Adrenal gland (tissue), 12 donors: ENCODE data around the gene KCNN2. TPM values are rescaled to one million over a fixed set of nuclear protein-coding genes. Genes with fewer than 3 reads are reported as not detected.

ENCODE experiments used
- DNase-seq, 7 donors: peaks; one replicate each; pipeline ENCODE4 v3.0.0-alpha.2; 2019 to 2020
- H3K27ac ChIP-seq, 5 donors: fragments of 200-600 bp; sonication (generic) in 4 of 5; 1 replicate in 3 of 5; 2 replicates in 2 of 5; pipeline versions ENCODE4 v1.5.1 to v1.8.0; 2016 to 2020; ENCODE audit warnings: mild to moderate bottlenecking in 1 of 5
- H3K27me3 ChIP-seq: fragments of 200-600 bp; 2 replicates; pipeline ENCODE4 v1.8.0; 2021
- H3K36me3 ChIP-seq, 2 donors: fragments of 200-600 bp; replicated peaks in 1 of 2; 1 replicate in 1 of 2; 2 replicates in 1 of 2; pipeline versions ENCODE4 v1.5.1 to v1.8.0; 2018 to 2022
- H3K4me1 ChIP-seq, 2 donors: fragments of 200-600 bp; replicated peaks in 1 of 2; 1 replicate in 1 of 2; 2 replicates in 1 of 2; pipeline versions ENCODE4 v1.5.1 to v1.8.0; 2018 to 2021
- H3K4me3 ChIP-seq, 4 donors: fragments of 200-600 bp; sonication (generic) in 3 of 4; one replicate each; pipeline ENCODE4 v1.5.1; 2016 to 2018
- H3K9me3 ChIP-seq, 3 donors: fragments of 200-600 bp; sonication (generic) in 1 of 3; replicated peaks in 1 of 3; 1 replicate in 2 of 3; 2 replicates in 1 of 3; pipeline versions ENCODE4 v1.5.1 to v1.8.0; 2016 to 2021
- POLR2A ChIP-seq, 2 donors: fragments of 450-650 bp; IDR thresholded peaks; one replicate each; pipeline ENCODE4 v1.6.1; 2017; ENCODE audit warnings: antibody characterized with exemption in 2 of 2, mild to moderate bottlenecking in 2 of 2, moderate library complexity in 1 of 2
- WGBS, 4 donors: extraction: QIAGEN DNeasy Blood & Tissue Kit in 2 of 4; methylation state at CpG; one replicate each; pipeline versions ENCODE4 v1.1.5 to v1.1.7; 2013 to 2017; 5-methylcytosine and 5-hydroxymethylcytosine counted together
- intact Hi-C, 2 donors: fragments of 100-400 bp; cut with DNase I; formaldehyde crosslinking; loops; one replicate each; pipeline versions ENCODE4 v1.14.1 to v1.15.0; 2022 to 2023
- polyA plus RNA-seq, 3 donors: library from polyadenylated mRNA; stranded (reverse); fragments of 200-250 nt in 2 of 3; fragments of 350-450 nt in 1 of 3; fragmentation: Illumina TruSeq in 1 of 3; extraction: RNeasy Lipid Tissue Mini Kit (QIAGEN cat#74804) in 1 of 3; gene quantifications; one replicate each; pipeline ENCODE4 v1.2.3, GENCODE V29; 2013 to 2014
- total RNA-seq, 9 donors: library from RNA; depleted of rRNA in 4 of 9; stranded (reverse); fragments of >200 nt in 4 of 9; fragments of 120-200 nt in 1 of 9; fragmentation: NEBNext Ultra II Directional in 1 of 9; extraction: Animal tissue kit (Norgen Biotek cat#: 25700) in 1 of 9; gene quantifications; one replicate each; pipeline versions ENCODE4 v1.1.0 to v1.2.4, GENCODE V29; 2013 to 2023
- TF ChIP-seq, protein P1 (sequence below), 6 experiments: fragments of 450-650 bp in 4 of 6; fragments of 200-600 bp in 2 of 6; sonication (generic) in 1 of 6; IDR thresholded peaks; 1 replicate in 5 of 6; 2 replicates in 1 of 6; pipeline versions ENCODE4 v1.5.1 to v1.8.0; 2016 to 2021; ENCODE audit warnings: antibody characterized with exemption in 6 of 6, mild to moderate bottlenecking in 2 of 6, moderate library complexity in 1 of 6
- donor health status: healthy with polysubstance abuse.
- donor health status: Bipolar disorder and iron deficiency.
- donor health status: DM: yes; HTN: yes; CAD: no.
- donor health status: DM: no; HTN: no; CAD: no.
- donor health status: DM: no; HTN: no; CAD: no.
- donor health status: DM: yes; HTN: yes; CAD: no.

Gene KCNN2
- total and polyA plus RNA-seq, 12 donors: 18.5 to 184 (median 44.7) TPM

DNA sequence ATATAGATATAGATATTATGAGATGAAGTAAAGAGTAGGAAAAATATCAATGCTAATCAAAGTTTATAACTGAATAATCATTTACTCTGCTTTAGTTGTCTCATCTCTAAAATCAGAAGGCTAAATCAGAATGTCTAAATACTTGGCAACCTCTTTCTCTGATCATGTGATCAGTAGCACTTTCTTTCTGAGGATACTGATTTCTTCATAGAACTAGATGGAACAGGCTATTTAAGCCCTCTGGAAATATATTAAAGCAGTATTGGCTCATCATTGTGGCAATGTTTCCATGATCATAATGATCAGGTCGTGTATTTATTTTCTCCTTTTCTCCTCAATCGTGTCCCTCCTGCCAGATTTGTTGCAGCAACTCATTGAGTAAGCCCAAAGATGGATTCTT is 109.7 kb downstream of the KCNN2 start:
- Histone ChIP-seq H3K4me1 (peaks cover 12 to 15% of the 10 kb centered on the region in 2 donors), H3K9me3 (no peaks in the 10 kb centered on the region), H3K27me3 (no peaks in the 10 kb centered on the region), H3K36me3 (no peaks in the 10 kb centered on the region), H3K27ac (peak overlapping the region in 1 of 5 donors; percentile 6), H3K4me3 (no peak overlapping the region)
- no peak for DNase-seq
- TF ChIP-seq, protein P1, sequence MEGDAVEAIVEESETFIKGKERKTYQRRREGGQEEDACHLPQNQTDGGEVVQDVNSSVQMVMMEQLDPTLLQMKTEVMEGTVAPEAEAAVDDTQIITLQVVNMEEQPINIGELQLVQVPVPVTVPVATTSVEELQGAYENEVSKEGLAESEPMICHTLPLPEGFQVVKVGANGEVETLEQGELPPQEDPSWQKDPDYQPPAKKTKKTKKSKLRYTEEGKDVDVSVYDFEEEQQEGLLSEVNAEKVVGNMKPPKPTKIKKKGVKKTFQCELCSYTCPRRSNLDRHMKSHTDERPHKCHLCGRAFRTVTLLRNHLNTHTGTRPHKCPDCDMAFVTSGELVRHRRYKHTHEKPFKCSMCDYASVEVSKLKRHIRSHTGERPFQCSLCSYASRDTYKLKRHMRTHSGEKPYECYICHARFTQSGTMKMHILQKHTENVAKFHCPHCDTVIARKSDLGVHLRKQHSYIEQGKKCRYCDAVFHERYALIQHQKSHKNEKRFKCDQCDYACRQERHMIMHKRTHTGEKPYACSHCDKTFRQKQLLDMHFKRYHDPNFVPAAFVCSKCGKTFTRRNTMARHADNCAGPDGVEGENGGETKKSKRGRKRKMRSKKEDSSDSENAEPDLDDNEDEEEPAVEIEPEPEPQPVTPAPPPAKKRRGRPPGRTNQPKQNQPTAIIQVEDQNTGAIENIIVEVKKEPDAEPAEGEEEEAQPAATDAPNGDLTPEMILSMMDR (IDR thresholded peaks at IDR 0.05): no peak
- TF ChIP-seq POLR2A (IDR thresholded peaks at IDR 0.05): no peak
- WGBS, 4 donors: 72 to 85% (median 81%) methylated on average over 2 of the region's 2 CpGs
- intact Hi-C loops: no loop called here

DNA sequence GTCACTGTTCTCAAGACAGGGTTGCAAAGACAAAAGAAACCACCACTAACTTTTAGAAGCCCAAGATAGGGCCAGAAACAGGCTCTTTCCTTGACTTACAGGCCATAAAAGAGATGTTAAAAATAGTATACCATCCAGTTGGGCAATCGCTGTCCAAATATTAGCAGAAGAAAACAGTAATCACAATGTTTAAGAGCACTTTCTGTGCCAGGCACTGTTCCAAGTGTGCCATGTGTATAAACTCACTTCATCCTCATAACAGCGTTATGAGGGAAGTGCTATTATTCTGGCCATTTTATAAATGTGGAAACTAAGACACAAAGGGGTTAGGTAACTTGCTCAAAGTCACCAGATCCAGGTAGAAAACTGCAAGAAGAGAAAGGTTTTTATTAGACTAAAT is 111.7 kb downstream of the KCNN2 start:
- no peaks in the 10 kb centered on the region for H3K36me3 ChIP-seq
- TF ChIP-seq, protein P1 (IDR thresholded peaks at IDR 0.05): no peak
- no peak for TF ChIP-seq POLR2A (IDR thresholded peaks at IDR 0.05)
- H3K4me1 ChIP-seq: peaks cover 10 to 16% of the 10 kb centered on the region in 2 donors
- no peaks in the 10 kb centered on the region for H3K27me3 ChIP-seq
- H3K27ac ChIP-seq: no peak overlapping the region
- intact Hi-C loops: no loop called here
- no peak overlapping the region for H3K4me3 ChIP-seq
- 72 to 79% (median 77%) methylated on average over 2 of the region's 2 CpGs for WGBS, 4 donors
- no peaks in the 10 kb centered on the region for H3K9me3 ChIP-seq
- DNase-seq: peak in 1 of 7 donors; percentile 12

GRCh38 chr5:114477816-114478334 is 116.0 kb downstream of the KCNN2 start:
- no peak for TF ChIP-seq POLR2A (IDR thresholded peaks at IDR 0.05)
- TF ChIP-seq, protein P1 (IDR thresholded peaks at IDR 0.05): no peak
- no peaks in the 10 kb centered on the region for H3K27me3 ChIP-seq
- H3K4me3 ChIP-seq: no peak overlapping the region
- peaks cover 4 to 6% of the 10 kb centered on the region in 2 donors for H3K4me1 ChIP-seq
- WGBS, 4 donors: 61 to 92% (median 77%) methylated on average over 1 of the region's 1 CpG
- H3K9me3 ChIP-seq: no peaks in the 10 kb centered on the region
- H3K36me3 ChIP-seq: no peaks in the 10 kb centered on the region
- no peak overlapping the region for H3K27ac ChIP-seq
- peak in 5 of 7 donors; percentile 34 to 60 (median 45) for DNase-seq
- intact Hi-C loops: no loop called here

- intact Hi-C loops: no loop called here
- TF ChIP-seq, protein P1 (IDR thresholded peaks at IDR 0.05): no peak
- TF ChIP-seq POLR2A (IDR thresholded peaks at IDR 0.05): no peak
- WGBS, 4 donors: 72 to 88% (median 80%) methylated on average over 4 of the region's 4 CpGs
Measured at GRCh38 chr5:114500756-114501155, 138.9 kb downstream of the KCNN2 start.

More at GRCh38 chr5:114500756-114501155, 138.9 kb downstream of the KCNN2 start:
- no peaks in the 10 kb centered on the region for H3K27me3 ChIP-seq
- H3K36me3 ChIP-seq: peaks cover 0 to 7% of the 10 kb centered on the region in 2 donors
- H3K9me3 ChIP-seq: no peaks in the 10 kb centered on the region
- H3K4me1 ChIP-seq: no peaks in the 10 kb centered on the region
- H3K4me3 ChIP-seq: no peak overlapping the region
- no peak overlapping the region for H3K27ac ChIP-seq
- DNase-seq: no peak
